ENCODE data around the gene SYNDIG1. TPM values are rescaled to one million over a fixed set of nuclear protein-coding genes. Genes with fewer than 3 reads are reported as not detected.

SYNDIG1 gene
- total RNA-seq, 2 donors from 2014 or later = 0.73 to 4.5 TPM

DNA sequence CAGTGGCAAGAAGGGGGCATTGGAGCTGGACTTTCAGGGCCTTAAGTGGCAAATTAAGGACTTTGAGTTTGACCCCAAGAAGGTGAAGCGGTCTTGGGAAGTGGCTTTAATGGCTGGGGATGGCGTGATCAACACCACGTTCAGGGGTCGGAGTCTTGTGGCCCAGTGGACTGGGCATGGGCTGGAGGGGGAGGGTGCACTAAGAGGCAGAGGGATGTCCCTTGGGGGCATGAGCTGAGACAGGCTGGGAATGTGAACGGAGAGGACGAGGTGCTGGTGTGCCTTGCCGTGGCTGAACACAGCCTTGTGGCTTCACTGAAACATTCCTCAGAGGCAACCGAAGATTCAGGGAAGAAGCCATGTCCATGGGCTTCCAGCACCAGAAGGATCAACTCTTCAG lies 227.0 kb downstream of the SYNDIG1 start:
- no peak for TF ChIP-seq POLR2AphosphoS5 (IDR thresholded peaks at IDR 0.05)
- TF ChIP-seq, protein P1, sequence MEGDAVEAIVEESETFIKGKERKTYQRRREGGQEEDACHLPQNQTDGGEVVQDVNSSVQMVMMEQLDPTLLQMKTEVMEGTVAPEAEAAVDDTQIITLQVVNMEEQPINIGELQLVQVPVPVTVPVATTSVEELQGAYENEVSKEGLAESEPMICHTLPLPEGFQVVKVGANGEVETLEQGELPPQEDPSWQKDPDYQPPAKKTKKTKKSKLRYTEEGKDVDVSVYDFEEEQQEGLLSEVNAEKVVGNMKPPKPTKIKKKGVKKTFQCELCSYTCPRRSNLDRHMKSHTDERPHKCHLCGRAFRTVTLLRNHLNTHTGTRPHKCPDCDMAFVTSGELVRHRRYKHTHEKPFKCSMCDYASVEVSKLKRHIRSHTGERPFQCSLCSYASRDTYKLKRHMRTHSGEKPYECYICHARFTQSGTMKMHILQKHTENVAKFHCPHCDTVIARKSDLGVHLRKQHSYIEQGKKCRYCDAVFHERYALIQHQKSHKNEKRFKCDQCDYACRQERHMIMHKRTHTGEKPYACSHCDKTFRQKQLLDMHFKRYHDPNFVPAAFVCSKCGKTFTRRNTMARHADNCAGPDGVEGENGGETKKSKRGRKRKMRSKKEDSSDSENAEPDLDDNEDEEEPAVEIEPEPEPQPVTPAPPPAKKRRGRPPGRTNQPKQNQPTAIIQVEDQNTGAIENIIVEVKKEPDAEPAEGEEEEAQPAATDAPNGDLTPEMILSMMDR (IDR thresholded peaks at IDR 0.05) = no peak
- TF ChIP-seq POLR2A (IDR thresholded peaks at IDR 0.05) = no peak
- DNase-seq (ENCODE audit: low spot score) = no peak
- intact Hi-C loops (cut with DNase I) = no loop called here
- Histone ChIP-seq H3K27ac (no peak overlapping the region), H3K4me1 (replicated peaks) (peaks cover 9% of the 10 kb centered on the region), H3K4me3 (no peak overlapping the region), H3K9me3 (no peaks in the 10 kb centered on the region), H3K27me3 (replicated peaks; ENCODE audit: insufficient read depth) (no peaks in the 10 kb centered on the region), H3K36me3 (no peaks in the 10 kb centered on the region)
- WGBS = 97% methylated on average over 8 of the region's 8 CpGs

DNA sequence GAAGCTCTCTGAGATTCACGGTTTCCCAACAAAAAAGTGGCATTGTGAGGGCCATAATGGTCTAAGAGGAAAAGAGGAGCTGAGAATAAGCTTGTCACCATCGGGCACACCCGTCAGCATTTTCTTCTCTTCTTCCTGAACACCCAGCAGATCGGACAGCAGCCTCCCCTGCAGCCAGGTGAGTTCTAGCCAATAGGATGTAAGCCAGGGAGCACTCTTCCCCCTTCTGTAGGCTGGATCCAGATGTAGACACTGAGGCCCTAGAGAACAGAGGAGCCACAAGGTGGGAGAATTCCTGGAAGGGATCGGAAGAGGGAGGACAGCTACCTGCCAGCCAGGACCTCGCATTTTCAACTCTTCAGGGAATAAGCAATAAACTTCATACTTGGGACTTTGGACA lies 228.0 kb downstream of the SYNDIG1 start:
- 95% methylated on average over 6 of the region's 6 CpGs for WGBS
- TF ChIP-seq POLR2AphosphoS5 (IDR thresholded peaks at IDR 0.05) = no peak
- TF ChIP-seq, protein P1 (IDR thresholded peaks at IDR 0.05) = no peak
- no peak for TF ChIP-seq POLR2A (IDR thresholded peaks at IDR 0.05)

DNA sequence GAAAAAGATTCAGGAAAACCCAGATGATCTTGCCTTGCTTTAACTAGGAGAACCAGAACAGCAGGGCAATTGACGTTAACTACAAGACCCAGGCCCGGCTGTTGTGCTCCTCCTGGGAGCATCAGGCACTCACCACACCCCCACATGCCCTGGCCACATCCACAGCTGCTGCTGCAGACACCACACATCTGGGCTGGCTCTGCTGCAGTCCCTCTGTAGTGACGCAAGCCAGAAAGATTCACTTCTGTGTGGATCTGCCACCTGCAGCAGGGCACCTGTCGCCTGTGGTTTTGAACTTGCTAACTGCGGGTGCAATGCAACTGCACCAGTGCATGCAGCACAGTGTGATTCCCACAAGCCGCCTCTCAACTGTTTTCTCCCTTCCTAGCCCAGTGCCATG lies 228.8 kb downstream of the SYNDIG1 start:
- H3K9me3 ChIP-seq = no peaks in the 10 kb centered on the region
- intact Hi-C loops (cut with DNase I) = no loop called here
- peaks cover 9% of the 10 kb centered on the region for H3K4me1 ChIP-seq (replicated peaks)
- H3K36me3 ChIP-seq = no peaks in the 10 kb centered on the region
- WGBS = 79% methylated on average over 6 of the region's 6 CpGs
- DNase-seq (ENCODE audit: low spot score) = no peak
- H3K4me3 ChIP-seq = no peak overlapping the region
- TF ChIP-seq POLR2AphosphoS5 (IDR thresholded peaks at IDR 0.05) = no peak
- no peak for TF ChIP-seq POLR2A (IDR thresholded peaks at IDR 0.05)
- TF ChIP-seq, protein P1 (IDR thresholded peaks at IDR 0.05) = no peak
- H3K27me3 ChIP-seq (replicated peaks; ENCODE audit: insufficient read depth) = no peaks in the 10 kb centered on the region
- H3K27ac ChIP-seq = no peak overlapping the region

More for the DNA sequence above, 228.0 kb downstream of the SYNDIG1 start:
- Histone ChIP-seq H3K36me3 (no peaks in the 10 kb centered on the region), H3K27me3 (replicated peaks; ENCODE audit: insufficient read depth) (no peaks in the 10 kb centered on the region), H3K27ac (no peak overlapping the region), H3K9me3 (no peaks in the 10 kb centered on the region), H3K4me1 (replicated peaks) (peaks cover 9% of the 10 kb centered on the region), H3K4me3 (no peak overlapping the region)
- intact Hi-C loops (cut with DNase I) = no loop called here
- no peak for DNase-seq (ENCODE audit: low spot score)

DNA sequence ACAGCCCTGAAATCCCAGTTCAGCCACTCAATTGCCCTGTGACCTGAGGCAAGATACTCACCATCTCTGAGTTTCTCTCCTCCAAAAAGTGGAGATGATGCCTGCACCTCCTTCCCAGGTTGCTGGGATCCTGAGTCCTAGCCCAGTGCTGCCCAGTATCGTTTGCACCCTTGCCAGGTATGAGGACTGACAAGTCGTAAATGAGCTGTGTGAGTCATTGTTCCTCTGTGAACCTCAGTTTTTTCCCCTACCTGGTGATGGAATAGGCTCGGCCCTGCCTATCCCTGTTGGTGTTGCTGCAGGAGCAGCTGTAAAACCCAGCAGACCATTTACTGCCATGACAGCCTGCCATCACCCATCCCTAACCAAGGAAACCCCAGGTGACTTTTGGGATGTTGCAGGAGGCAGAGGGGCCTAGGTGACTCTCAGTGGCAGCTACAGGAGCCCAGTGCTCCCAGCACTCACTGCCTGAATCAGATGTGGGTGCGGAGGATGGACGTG lies 229.3 kb downstream of the SYNDIG1 start:
- intact Hi-C loops (cut with DNase I) = no loop called here

More for the DNA sequence above, 229.3 kb downstream of the SYNDIG1 start:
- Histone ChIP-seq H3K27me3 (replicated peaks; ENCODE audit: insufficient read depth) (no peaks in the 10 kb centered on the region), H3K36me3 (no peaks in the 10 kb centered on the region), H3K9me3 (no peaks in the 10 kb centered on the region), H3K4me1 (replicated peaks) (peaks cover 9% of the 10 kb centered on the region), H3K4me3 (no peak overlapping the region), H3K27ac (no peak overlapping the region)
- WGBS = 83% methylated on average over 5 of the region's 5 CpGs
- DNase-seq (ENCODE audit: low spot score) = no peak
- TF ChIP-seq POLR2A (IDR thresholded peaks at IDR 0.05) (no peak), POLR2AphosphoS5 (IDR thresholded peaks at IDR 0.05) (no peak)
- TF ChIP-seq, protein P1 (IDR thresholded peaks at IDR 0.05) = no peak

Measured in prostate gland (tissue), 2 donors.